IPS DF 6.9 (cell line): ENCODE results near the gene HOXB4.

ENCODE experiments used
- DNase-seq: peaks from one replicate; pipeline ENCODE4 v3.0.0-alpha.2; 2013; ENCODE audit warnings: low read depth, low spot score
- H3K27ac ChIP-seq: one replicate; pipeline ENCODE4 v1.5.1; 2013; ENCODE audit warnings: low read length, control low read depth
- H3K27me3 ChIP-seq: 2 replicates; pipeline ENCODE4 v1.6.1; 2013; ENCODE audit warnings: mild to moderate bottlenecking, low read length; ENCODE audit not compliant: control insufficient read depth, insufficient read depth
- H3K36me3 ChIP-seq: 2 replicates; pipeline ENCODE4 v1.6.1; 2013; ENCODE audit warnings: low read length; ENCODE audit not compliant: control insufficient read depth, insufficient read depth
- H3K4me1 ChIP-seq: 2 replicates; pipeline ENCODE4 v1.6.1; 2013; ENCODE audit warnings: low read length; ENCODE audit not compliant: control insufficient read depth, insufficient read depth
- H3K4me3 ChIP-seq: 2 replicates; pipeline ENCODE4 v1.5.1; 2013; ENCODE audit warnings: mild to moderate bottlenecking, low read length
- H3K9me3 ChIP-seq: 2 replicates; pipeline ENCODE4 v1.6.1; 2013; ENCODE audit warnings: low read length, inconsistent platforms; ENCODE audit not compliant: control insufficient read depth, insufficient read depth
- WGBS: extraction: QIAGEN DNeasy Blood & Tissue Kit; methylation state at CpG from one replicate; pipeline ENCODE4 v1.1.7; 2013; ENCODE audit warnings: mixed read lengths, missing lambda C conversion rate; ENCODE audit not compliant: insufficient read length, insufficient coverage; 5-methylcytosine and 5-hydroxymethylcytosine counted together

The HOXB4 gene

DNA sequence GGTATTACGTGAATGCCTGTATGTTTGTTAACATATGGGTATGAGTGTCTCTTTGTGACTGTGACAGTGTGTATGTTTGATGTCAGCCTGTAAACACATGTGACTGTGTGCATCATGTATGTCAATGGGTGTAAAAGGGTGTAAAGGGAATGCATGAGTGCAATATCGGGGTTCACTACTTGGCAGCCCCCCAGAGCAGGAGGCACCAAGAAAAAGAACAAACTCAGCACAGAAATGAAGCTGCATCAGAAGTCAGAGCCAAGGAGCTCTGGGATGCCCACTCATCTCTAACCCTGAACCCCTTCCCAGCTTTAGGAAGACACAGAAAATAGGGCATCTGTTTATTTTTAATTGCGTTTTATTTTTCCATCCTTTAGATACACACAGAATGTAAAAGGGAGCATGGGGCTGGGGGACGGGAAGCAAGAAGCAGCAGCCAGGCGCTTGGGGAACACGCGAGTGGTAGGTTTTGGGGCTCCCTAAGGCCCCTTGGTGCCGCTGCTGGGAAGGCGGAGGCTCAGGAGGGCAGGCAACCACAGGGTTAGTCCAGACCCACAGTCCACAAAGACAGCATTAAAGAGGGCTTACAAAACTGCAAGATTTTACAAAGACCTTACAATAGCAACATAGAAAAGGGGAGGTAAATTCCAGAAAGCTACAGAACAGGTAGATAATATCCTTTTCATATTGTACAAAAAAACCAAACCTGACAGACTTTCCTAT, 28.9 kb upstream of the HOXB4 start:
- H3K9me3 ChIP-seq, result no peaks in the 10 kb centered on the region
- H3K36me3 ChIP-seq, result no peaks in the 10 kb centered on the region
- WGBS, result no CpG with 5 or more reads among the region's 9 CpGs
- DNase-seq, result no peak
- H3K4me1 ChIP-seq, result peaks cover 3% of the 10 kb centered on the region; the same call in 1 of the 2 replicates
- H3K27ac ChIP-seq, result no peak overlapping the region
- peaks cover 97% of the 10 kb centered on the region for H3K27me3 ChIP-seq
- H3K4me3 ChIP-seq, result no peak overlapping the region

GRCh38 chr17:48605991-48606891, 28.1 kb upstream of the HOXB4 start:
- H3K27ac ChIP-seq, result no peak overlapping the region

GRCh38 chr17:48605409-48605919, 27.3 kb upstream of the HOXB4 start:
- WGBS, result 100% methylated on average over 1 of the region's 10 CpGs
- Histone ChIP-seq H3K36me3 (no peaks in the 10 kb centered on the region), H3K4me3 (no peak overlapping the region), H3K27ac (no peak overlapping the region), H3K4me1 (peaks cover 2% of the 10 kb centered on the region; the same call in 1 of the 2 replicates), H3K9me3 (no peaks in the 10 kb centered on the region), H3K27me3 (peaks cover 97% of the 10 kb centered on the region)
- DNase-seq, result no peak

More at GRCh38 chr17:48605991-48606891, 28.1 kb upstream of the HOXB4 start:
- Histone ChIP-seq H3K9me3 (no peaks in the 10 kb centered on the region), H3K36me3 (no peaks in the 10 kb centered on the region), H3K27me3 (peaks cover 97% of the 10 kb centered on the region), H3K4me3 (no peak overlapping the region), H3K4me1 (peaks cover 3% of the 10 kb centered on the region; the same call in 1 of the 2 replicates)
- no peak for DNase-seq
- no CpG with 5 or more reads among the region's 41 CpGs for WGBS

DNA sequence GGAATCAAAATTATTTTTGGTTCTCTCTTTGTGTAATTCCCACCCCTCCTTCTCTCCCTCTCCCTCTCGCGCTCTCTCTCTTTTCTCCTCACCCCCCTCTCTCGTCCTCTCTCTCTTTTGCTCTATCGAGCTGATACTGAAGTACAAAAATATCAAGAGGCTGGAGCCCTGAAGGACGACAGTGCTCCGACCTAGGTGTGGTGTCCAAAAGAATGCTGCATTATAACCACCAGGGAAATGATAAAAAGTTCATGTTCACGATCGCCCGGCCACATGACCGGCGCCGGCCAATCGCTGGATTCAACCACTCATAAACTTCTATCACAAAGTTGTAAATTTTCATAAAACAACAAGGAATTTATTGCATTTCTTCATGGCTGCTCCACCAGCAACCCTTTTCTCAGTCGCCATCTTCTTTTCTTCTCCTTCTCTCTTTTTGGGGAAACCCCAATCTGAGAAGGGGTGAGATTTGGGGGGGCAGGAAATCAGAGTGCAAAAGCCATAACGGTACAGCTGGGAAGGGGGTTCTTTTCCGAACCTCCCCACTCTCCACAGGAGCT, 26.7 kb upstream of the HOXB4 start, which contains the start of gene HOXB6:
TSS of gene HOXB6 (minus strand) at position 217 of the 560 bp plus-strand sequence. CDS start 6,836 bp downstream, outside the sequence.
- peaks cover 98% of the 10 kb centered on the region for H3K27me3 ChIP-seq
- H3K36me3 ChIP-seq, result no peaks in the 10 kb centered on the region
- H3K4me3 ChIP-seq, result no peak within 1 kb of the TSS
- no peaks in the 10 kb centered on the region; the same call in 1 of the 2 replicates for H3K4me1 ChIP-seq
- no peaks in the 10 kb centered on the region for H3K9me3 ChIP-seq
- DNase-seq, result no peak
- no CpG with 5 or more reads among the region's 16 CpGs for WGBS
- no peak within 1 kb of the TSS for H3K27ac ChIP-seq

DNA sequence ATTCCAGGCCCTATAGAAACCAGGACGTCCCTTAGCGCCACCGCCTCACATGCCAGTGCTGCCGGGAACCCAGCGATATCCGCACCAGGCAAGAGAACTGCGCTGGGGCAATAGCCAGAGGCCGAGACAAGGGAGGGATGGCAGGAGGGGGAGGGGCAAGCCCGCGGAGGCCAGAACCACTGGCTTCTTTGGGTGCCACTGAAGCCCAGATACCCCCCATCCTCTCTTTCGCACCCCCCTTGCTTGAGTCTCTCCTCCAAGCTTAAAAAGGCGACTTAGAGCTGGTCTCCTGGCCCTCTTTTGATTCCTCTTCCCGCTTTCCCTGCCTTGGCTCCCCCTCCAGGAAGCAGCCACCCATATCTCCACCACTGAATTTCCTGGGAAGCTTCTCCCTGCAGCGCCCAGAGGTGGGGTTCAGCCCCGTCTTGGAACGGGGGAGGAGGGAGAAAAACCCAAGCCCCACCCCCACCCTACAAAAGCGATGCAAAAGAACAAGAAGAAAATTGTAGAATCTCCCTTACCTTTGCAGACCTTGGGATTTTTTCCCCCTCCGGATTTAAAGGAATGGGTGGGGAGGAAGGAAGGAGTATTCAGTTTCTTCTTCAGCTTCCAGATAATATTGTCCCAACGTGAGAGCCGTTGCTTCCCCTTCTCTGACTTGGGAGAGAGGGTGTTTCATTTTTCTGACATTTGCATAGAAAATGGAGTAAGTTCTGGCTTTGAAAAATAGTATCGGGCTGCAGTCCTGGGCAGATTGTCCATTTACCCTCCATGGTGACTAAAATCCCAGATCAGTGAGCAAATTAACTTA, 26.0 kb upstream of the HOXB4 start:
- no peaks in the 10 kb centered on the region; the same call in 1 of the 2 replicates for H3K4me1 ChIP-seq
- no peak overlapping the region for H3K4me3 ChIP-seq
- WGBS, result no CpG with 5 or more reads among the region's 21 CpGs
- DNase-seq, result no peak
- H3K36me3 ChIP-seq, result no peaks in the 10 kb centered on the region
- no peak overlapping the region for H3K27ac ChIP-seq
- no peaks in the 10 kb centered on the region for H3K9me3 ChIP-seq
- peaks cover 98% of the 10 kb centered on the region for H3K27me3 ChIP-seq

GRCh38 chr17:48601539-48602425, 23.6 kb upstream of the HOXB4 start:
- H3K27me3 ChIP-seq, result peaks cover 100% of the 10 kb centered on the region
- WGBS, result no CpG with 5 or more reads among the region's 35 CpGs
- no peaks in the 10 kb centered on the region; the same call in 1 of the 2 replicates for H3K4me1 ChIP-seq
- H3K36me3 ChIP-seq, result no peaks in the 10 kb centered on the region
- H3K4me3 ChIP-seq, result no peak overlapping the region
- no peak overlapping the region for H3K27ac ChIP-seq
- DNase-seq, result no peak
- H3K9me3 ChIP-seq, result no peaks in the 10 kb centered on the region

- no peaks in the 10 kb centered on the region for H3K36me3 ChIP-seq
- H3K4me1 ChIP-seq, result peaks cover 2% of the 10 kb centered on the region; the same call in 1 of the 2 replicates
- no peak for DNase-seq
- H3K4me3 ChIP-seq, result no peak overlapping the region
- no peaks in the 10 kb centered on the region for H3K9me3 ChIP-seq
- no CpG with 5 or more reads among the region's 4 CpGs for WGBS
- no peak overlapping the region for H3K27ac ChIP-seq
- H3K27me3 ChIP-seq, result peaks cover 100% of the 10 kb centered on the region
These were observed 23.0 kb upstream of the HOXB4 start for GRCh38 chr17:48601207-48601538.

- DNase-seq, result no peak
- no peaks in the 10 kb centered on the region for H3K36me3 ChIP-seq
- H3K27ac ChIP-seq, result no peak overlapping the region
- no peak overlapping the region for H3K4me3 ChIP-seq
- no CpG with 5 or more reads among the region's 17 CpGs for WGBS
- H3K27me3 ChIP-seq, result peaks cover 100% of the 10 kb centered on the region
- no peaks in the 10 kb centered on the region for H3K9me3 ChIP-seq
- peaks cover 2% of the 10 kb centered on the region; the same call in 1 of the 2 replicates for H3K4me1 ChIP-seq
These were observed 22.3 kb upstream of the HOXB4 start for GRCh38 chr17:48600244-48601098.
